ENCODE measurements around the gene SEPTIN12.

DNA sequence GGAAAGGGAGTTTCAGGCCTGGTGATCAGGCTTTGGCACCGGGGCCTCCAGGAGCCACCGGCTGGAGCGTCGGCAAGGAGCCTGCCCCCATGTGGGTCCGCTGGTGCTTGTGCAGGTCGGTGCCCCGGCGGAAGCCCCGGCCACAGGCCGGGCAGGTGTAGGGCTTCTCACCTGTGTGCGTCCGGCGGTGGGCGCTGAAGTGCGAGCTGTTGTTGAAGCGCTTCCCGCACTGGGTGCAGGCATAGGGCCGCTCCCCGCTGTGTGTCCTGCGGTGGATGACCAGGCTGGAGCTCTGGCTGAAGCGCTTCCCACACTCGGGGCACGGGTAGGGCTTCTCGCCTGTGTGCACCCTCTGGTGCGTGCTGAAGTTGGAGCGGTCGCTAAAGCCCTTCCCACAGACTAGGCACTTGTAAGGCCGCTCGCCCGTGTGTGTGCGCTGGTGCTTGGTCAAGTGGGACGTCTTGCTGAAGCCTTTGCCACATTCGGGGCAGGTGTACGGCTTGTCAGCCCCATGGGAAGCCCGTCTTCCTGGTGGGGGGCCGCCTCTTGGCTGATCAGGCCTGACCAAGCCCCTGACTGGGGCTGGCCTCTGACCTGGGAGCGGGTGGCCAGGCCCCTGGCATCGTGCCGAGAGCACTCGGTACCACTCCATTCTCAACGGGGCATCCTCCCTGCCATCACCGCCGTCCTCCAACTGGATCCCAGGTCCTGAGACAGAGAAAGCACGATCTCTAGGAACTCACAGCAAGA is 35.6 kb downstream of the SEPTIN12 start:
- no peak for TF ChIP-seq POLR2A (IDR thresholded peaks at IDR 0.05)
- TF ChIP-seq, protein P1, sequence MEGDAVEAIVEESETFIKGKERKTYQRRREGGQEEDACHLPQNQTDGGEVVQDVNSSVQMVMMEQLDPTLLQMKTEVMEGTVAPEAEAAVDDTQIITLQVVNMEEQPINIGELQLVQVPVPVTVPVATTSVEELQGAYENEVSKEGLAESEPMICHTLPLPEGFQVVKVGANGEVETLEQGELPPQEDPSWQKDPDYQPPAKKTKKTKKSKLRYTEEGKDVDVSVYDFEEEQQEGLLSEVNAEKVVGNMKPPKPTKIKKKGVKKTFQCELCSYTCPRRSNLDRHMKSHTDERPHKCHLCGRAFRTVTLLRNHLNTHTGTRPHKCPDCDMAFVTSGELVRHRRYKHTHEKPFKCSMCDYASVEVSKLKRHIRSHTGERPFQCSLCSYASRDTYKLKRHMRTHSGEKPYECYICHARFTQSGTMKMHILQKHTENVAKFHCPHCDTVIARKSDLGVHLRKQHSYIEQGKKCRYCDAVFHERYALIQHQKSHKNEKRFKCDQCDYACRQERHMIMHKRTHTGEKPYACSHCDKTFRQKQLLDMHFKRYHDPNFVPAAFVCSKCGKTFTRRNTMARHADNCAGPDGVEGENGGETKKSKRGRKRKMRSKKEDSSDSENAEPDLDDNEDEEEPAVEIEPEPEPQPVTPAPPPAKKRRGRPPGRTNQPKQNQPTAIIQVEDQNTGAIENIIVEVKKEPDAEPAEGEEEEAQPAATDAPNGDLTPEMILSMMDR (IDR thresholded peaks at IDR 0.05) = no peak

All from esophagus squamous epithelium (tissue), 4 donors.